K562 (cell line): ENCODE measurements around the gene CRIP1. TPM values are rescaled to one million over a fixed set of nuclear protein-coding genes. Genes with fewer than 3 reads are reported as not detected.

Experiments
- ATAC-seq: fragments of 200-7000 bp; cut with Tn5 transposase; 3 replicates; pipeline ENCODE4 v1.9.1; 2020; ENCODE audit warnings: moderate library complexity
- BruUV-seq: library from RNA; stranded (reverse); fragments of 400-500 nt; replicated peaks from 2 replicates; lab custom pipeline; 2021; lab: Mats Ljungman, UMichigan
- CTCF ChIA-PET: fragments of 300-600 bp; formaldehyde crosslinking; extraction: SDS; loops from one replicate; lab custom pipeline; 2021; ENCODE audit warnings: low intra/inter-chr PET ratio; lab: Yijun Ruan, JAX
- POLR2A ChIA-PET: fragments of 300-600, 350-650 bp; sonication (Branson Sonifier 250); formaldehyde crosslinking; extraction: SDS; loops from one replicate; lab custom pipeline; 2021; ENCODE audit warnings: antibody characterized with exemption, inconsistent platforms; lab: Yijun Ruan, JAX
- DNase-seq, 4 experiments: peaks; one replicate each; pipeline versions ENCODE4 v3.0.0 to v3.0.0-alpha.2; 2011 to 2018; ENCODE audit warnings: low spot score in 3 of 4, mixed read lengths in 3 of 4; ENCODE audit errors: extremely low read depth in 1 of 4
- FAIRE-seq: peaks from 2 replicates; lab custom pipeline; 2011; peaks lifted over from hg19 to GRCh38; lab: Jason Lieb, UNC
- H2AFZ ChIP-seq: 2 replicates; pipeline ENCODE4 v1.6.0; 2011; ENCODE audit warnings: low read depth, low read length, control low read depth, inconsistent platforms
- H3K27ac ChIP-seq: fragments of 200-600 bp; 3 replicates; pipeline ENCODE4 v1.8.0; 2011; ENCODE audit warnings: low read depth, mild to moderate bottlenecking, control low read depth, inconsistent platforms, low read length, moderate library complexity, mixed read lengths; ENCODE audit errors: extremely low read depth
- H3K27me3 ChIP-seq, 2 experiments: fragments of 300-600 bp in 1 of 2; 2 replicates in 1 of 2; 3 replicates in 1 of 2; pipeline versions ENCODE4 v1.6.0 to v1.8.0; 2011; ENCODE audit warnings: inconsistent platforms in 2 of 2, low read length in 2 of 2, mild to moderate bottlenecking in 1 of 2, mixed read lengths in 1 of 2, moderate library complexity in 1 of 2; ENCODE audit not compliant: control insufficient read depth in 2 of 2, insufficient read depth in 2 of 2
- H3K36me3 ChIP-seq: fragments of 300-600 bp; 3 replicates; pipeline ENCODE4 v1.8.0; 2011; ENCODE audit warnings: mild to moderate bottlenecking, low read length, inconsistent platforms; ENCODE audit not compliant: control insufficient read depth, insufficient read depth
- H3K4me1 ChIP-seq, 2 experiments: fragments of 200-600 bp in 1 of 2; replicated peaks in 1 of 2; 2 replicates in 1 of 2; 3 replicates in 1 of 2; pipeline versions ENCODE4 v1.5.1 to v1.8.0; 2011; ENCODE audit warnings: inconsistent platforms in 2 of 2, low read length in 2 of 2, mild to moderate bottlenecking in 1 of 2, mixed read lengths in 1 of 2, moderate library complexity in 1 of 2; ENCODE audit not compliant: control insufficient read depth in 2 of 2, insufficient read depth in 2 of 2
- H3K4me2 ChIP-seq: 2 replicates; pipeline ENCODE4 v1.6.1; 2011; ENCODE audit warnings: low read length, control low read depth, inconsistent platforms, mixed read lengths; ENCODE audit not compliant: insufficient read depth
- H3K4me3 ChIP-seq: fragments of 200-600 bp; sonication (generic), shearing (Covaris generic); 2 replicates; pipeline ENCODE4 v1.5.1; 2016; ENCODE audit warnings: control low read depth, inconsistent platforms
- H3K79me2 ChIP-seq: fragments of 200-600 bp; 3 replicates; pipeline ENCODE4 v1.8.0; 2011; ENCODE audit warnings: low read length, inconsistent platforms; ENCODE audit not compliant: control insufficient read depth, insufficient read depth
- H3K9ac ChIP-seq, 2 experiments: 2 replicates each; pipeline versions ENCODE4 v1.6.0 to v1.6.1; 2011; ENCODE audit warnings: low read depth in 2 of 2, low read length in 2 of 2, control low read depth in 1 of 2, inconsistent platforms in 1 of 2, mild to moderate bottlenecking in 1 of 2, mixed read lengths in 1 of 2; ENCODE audit not compliant: insufficient read depth in 1 of 2
- H3K9me1 ChIP-seq: one replicate; pipeline ENCODE4 v1.6.0; 2011; ENCODE audit warnings: inconsistent platforms, mild to moderate bottlenecking, low read length, moderate library complexity; ENCODE audit not compliant: control insufficient read depth, insufficient read depth
- H3K9me3 ChIP-seq: replicated peaks from 2 replicates; pipeline ENCODE4 v1.5.1; 2011; ENCODE audit warnings: low read depth, low read length, inconsistent platforms; ENCODE audit not compliant: control insufficient read depth, insufficient read depth
- H4K20me1 ChIP-seq: replicated peaks from 2 replicates; pipeline ENCODE4 v1.6.1; 2011; ENCODE audit warnings: low read length, inconsistent platforms, mixed read lengths; ENCODE audit not compliant: control insufficient read depth, insufficient read depth
- ARID2 ChIP-seq: fragments of 450-650 bp; IDR thresholded peaks from 2 replicates; pipeline ENCODE4 v1.6.1; 2017; ENCODE audit warnings: antibody characterized with exemption, mild to moderate bottlenecking
- CHCHD3 ChIP-seq: fragments of 250-450 bp; sonication (Bioruptor Pico); IDR thresholded peaks from 2 replicates; pipeline ENCODE4 v2.1.2; 2022; ENCODE audit warnings: mild to moderate bottlenecking
- CREB5 ChIP-seq: fragments of 250-450 bp; sonication (Bioruptor Pico); IDR thresholded peaks from 2 replicates; pipeline ENCODE4 v1.5.0; 2020; ENCODE audit warnings: mild to moderate bottlenecking
- FIP1L1 ChIP-seq: fragments of 200-400 bp; formaldehyde crosslinking; IDR thresholded peaks from 2 replicates; pipeline ENCODE4 v1.6.1; 2018; ENCODE audit warnings: mild to moderate bottlenecking, low read depth, low read length; ENCODE audit not compliant: poor library complexity, severe bottlenecking
- FOS ChIP-seq: IDR thresholded peaks from 3 replicates; pipeline ENCODE4 v1.6.1; 2011; ENCODE audit not compliant: insufficient read length; ENCODE audit errors: extremely low read depth
- FOXJ2 ChIP-seq: fragments of 200-800 bp; sonication (Bioruptor generic); IDR thresholded peaks from 2 replicates; pipeline ENCODE4 v1.6.1; 2016; ENCODE audit warnings: missing genetic modification characterization, missing compliant biosample characterization
- ILK ChIP-seq: fragments of 450-650 bp; IDR thresholded peaks from 2 replicates; pipeline ENCODE4 v1.6.1; 2016; ENCODE audit warnings: missing genetic modification characterization, low read depth, mild to moderate bottlenecking, missing compliant biosample characterization, moderate library complexity, borderline replicate concordance
- MTA1 ChIP-seq: fragments of 450-650 bp; IDR thresholded peaks from 2 replicates; pipeline ENCODE4 v1.6.1; 2017; ENCODE audit warnings: borderline replicate concordance
- POLR2H ChIP-seq: IDR thresholded peaks from 2 replicates; pipeline ENCODE4 v1.6.1; 2016; ENCODE audit warnings: missing genetic modification characterization, low read depth, mild to moderate bottlenecking, control low read depth, missing compliant biosample characterization, moderate library complexity
- ZKSCAN3 ChIP-seq: fragments of 250-450 bp; sonication (Bioruptor Pico); IDR thresholded peaks from 2 replicates; pipeline ENCODE4 v1.4.0; 2020
- ZNF518B ChIP-seq: fragments of 250-450 bp; sonication (Bioruptor Pico); IDR thresholded peaks from 2 replicates; pipeline ENCODE4 v1.5.0; 2021; ENCODE audit warnings: mild to moderate bottlenecking, moderate library complexity
- ZNF785 ChIP-seq: fragments of 250-450 bp; sonication (Bioruptor Pico); IDR thresholded peaks from 2 replicates; pipeline ENCODE4 v1.4.0; 2020; ENCODE audit warnings: mild to moderate bottlenecking
- WGBS: fragments of 100-300 bp; shearing (Covaris generic); methylation state at CpG from one replicate; pipeline ENCODE4 v1.1.6; 2016; ENCODE audit warnings: low coverage, mixed read lengths; ENCODE audit not compliant: insufficient coverage; ENCODE audit errors: missing lambda C conversion rate; 5-methylcytosine and 5-hydroxymethylcytosine counted together
- in situ Hi-C: fragments of 300-500 bp; cut with MboI; formaldehyde crosslinking; loops from 4 replicates; pipeline ENCODE4 v1.15.0; 2018; ENCODE audit warnings: inconsistent platforms, mixed read lengths
- intact Hi-C: fragments of 100-400 bp; cut with micrococcal nuclease; formaldehyde crosslinking; loops from 2 replicates; pipeline ENCODE4 v1.14.2; 2022
- polyA plus RNA-seq, 8 experiments: library from polyadenylated mRNA; depleted of rRNA in 4 of 8; stranded (reverse) in 5 of 8; unstranded in 3 of 8; fragments of >200 nt; fragmentation: Nextera tagmentation in 2 of 8; fragmentation: Illumina TruSeq in 1 of 8; extraction: Ambion mirVana in 2 of 8; extraction: Trizol in 1 of 8; gene quantifications; 2 replicates each; pipeline versions ENCODE4 v1.2.1 to v1.2.3, GENCODE V29; 2011 to 2014; ENCODE audit warnings: inconsistent platforms in 1 of 8, missing spikeins in 1 of 8
- total RNA-seq, 7 experiments: library from RNA; depleted of rRNA in 6 of 7; stranded (reverse); fragments of >200 nt in 6 of 7; fragmentation: Illumina TruSeq in 2 of 7; extraction: Trizol in 2 of 7; gene quantifications; 2 replicates each; pipeline versions ENCODE4 v1.2.1 to v1.2.3, GENCODE V29; 2011 to 2021; ENCODE audit warnings: low replicate concordance in 1 of 7

The CRIP1 gene
- total and polyA plus RNA-seq, 9 of the 15 experiments (the other 6 are each of a cell fraction or from before 2014, with no cell fraction given): 0.11 to 0.58 (median 0.14) TPM; not detected in 6

- in situ Hi-C loops (loop anchor here (5.0 kb wide), 1 partner anchor 113 kb away; no protein-coding TSS in a partner anchor), intact Hi-C loops (loop anchor here (5.0 kb wide), 1 partner anchor 38 kb away; no protein-coding TSS in a partner anchor)
- DNase-seq (no peak), FAIRE-seq (no peak), ATAC-seq (no peak)
- Histone ChIP-seq H3K9me1 (no peaks in the 10 kb centered on the region), H3K36me3 (no peaks in the 10 kb centered on the region), H4K20me1 (no peaks in the 10 kb centered on the region), H3K27ac (no peak overlapping the region), H2AFZ (no peak overlapping the region), H3K4me1 (peaks cover 12 to 94% of the 10 kb centered on the region in 2 experiments), H3K79me2 (no peaks in the 10 kb centered on the region), H3K27me3 (no peaks in the 10 kb centered on the region; a peak in 1 of 5 replicates), H3K9ac (peak overlapping the region in 1 of 2 experiments; percentile 52; a peak in 2 of 4 replicates), H3K4me3 (no peak overlapping the region), H3K9me3 (no peaks in the 10 kb centered on the region), H3K4me2 (no peak overlapping the region)
- ChIA-PET POLR2A (no interaction called here), CTCF (no interaction called here)
- no TSS peak for BruUV-seq
- 87% methylated on average over 6 of the region's 16 CpGs for WGBS
- TF ChIP-seq ARID2 (no peak), MTA1 (no peak), FIP1L1 (no peak), ZNF518B (CRISPR knock-in tag) (no peak), ZNF785 (CRISPR knock-in tag) (no peak), FOS (no peak), ILK (tag) (no peak), ZKSCAN3 (CRISPR knock-in tag) (no peak), CHCHD3 (no peak), CREB5 (CRISPR knock-in tag) (no peak), FOXJ2 (tag) (no peak), POLR2H (tag) (no peak)
Measured at GRCh38 chr14:105484997-105485393, 1.7 kb upstream of the CRIP1 start.
